OCI-LY3 (cell line): ENCODE measurements around the gene ELOF1.

ENCODE experiments used
- H2AFZ ChIP-seq: fragments of 200-600, 300-600 bp; shearing (Covaris generic); 2 replicates; pipeline ENCODE4 v1.6.0; 2014; ENCODE audit warnings: antibody characterized with exemption, low read depth, low read length
- H3K27ac ChIP-seq: fragments of 200-600, 300-600 bp; sonication (generic); 2 replicates; pipeline ENCODE4 v1.5.1; 2014; ENCODE audit warnings: mild to moderate bottlenecking, low read length, moderate library complexity, mixed read lengths
- H3K27me3 ChIP-seq: fragments of 200-600, 300-600 bp; sonication (generic); 2 replicates; pipeline ENCODE4 v1.6.1; 2014; ENCODE audit warnings: low read depth, low read length, mixed read lengths
- H3K36me3 ChIP-seq: fragments of 200-600, 300-600 bp; sonication (generic); replicated peaks from 2 replicates; pipeline ENCODE3; 2014; ENCODE audit warnings: low read depth, low read length, mixed read lengths
- H3K4me1 ChIP-seq: fragments of 300-600, 200-600 bp; sonication (generic); 2 replicates; pipeline ENCODE4 v1.6.1; 2014; ENCODE audit warnings: low read length, mixed read lengths
- H3K4me2 ChIP-seq: fragments of 200-600, 300-600 bp; sonication (generic); 2 replicates; pipeline ENCODE4 v1.6.1; 2014; ENCODE audit warnings: low read length, mixed read lengths
- H3K4me3 ChIP-seq: fragments of 300-600, 200-600 bp; sonication (generic); 2 replicates; pipeline ENCODE4 v1.5.1; 2014; ENCODE audit warnings: antibody characterized with exemption, mild to moderate bottlenecking, low read length, moderate library complexity
- H3K79me2 ChIP-seq: fragments of 300-600, 200-600 bp; shearing (Covaris generic); 2 replicates; pipeline ENCODE4 v1.6.1; 2014; ENCODE audit warnings: mild to moderate bottlenecking, low read length, mixed read lengths
- H3K9ac ChIP-seq: fragments of 300-600, 200-600 bp; shearing (Covaris generic); 2 replicates; pipeline ENCODE4 v1.6.0; 2014; ENCODE audit warnings: mild to moderate bottlenecking, low read length, moderate library complexity
- H3K9me3 ChIP-seq: fragments of 200-600, 300-600 bp; shearing (Covaris generic); 2 replicates; pipeline ENCODE4 v1.6.1; 2014; ENCODE audit warnings: low read length, mixed read lengths; ENCODE audit not compliant: insufficient read depth
- H4K20me1 ChIP-seq: fragments of 200-600, 300-600 bp; sonication (generic); 2 replicates; pipeline ENCODE4 v1.6.1; 2016; ENCODE audit warnings: low read length, mixed read lengths; ENCODE audit not compliant: insufficient read depth
- CTCF ChIP-seq: fragments of 200-600, 300-600 bp; sonication (generic); IDR thresholded peaks from 2 replicates; pipeline ENCODE4 v1.5.1; 2014; ENCODE audit warnings: antibody characterized with exemption, low read length, low read depth
- EZH2phosphoT487 ChIP-seq: fragments of 200-600 bp; shearing (Covaris generic); IDR thresholded peaks from 2 replicates; pipeline ENCODE4 v1.6.1; 2018; ENCODE audit warnings: antibody characterized with exemption, mixed run types, low read depth

Gene ELOF1

DNA sequence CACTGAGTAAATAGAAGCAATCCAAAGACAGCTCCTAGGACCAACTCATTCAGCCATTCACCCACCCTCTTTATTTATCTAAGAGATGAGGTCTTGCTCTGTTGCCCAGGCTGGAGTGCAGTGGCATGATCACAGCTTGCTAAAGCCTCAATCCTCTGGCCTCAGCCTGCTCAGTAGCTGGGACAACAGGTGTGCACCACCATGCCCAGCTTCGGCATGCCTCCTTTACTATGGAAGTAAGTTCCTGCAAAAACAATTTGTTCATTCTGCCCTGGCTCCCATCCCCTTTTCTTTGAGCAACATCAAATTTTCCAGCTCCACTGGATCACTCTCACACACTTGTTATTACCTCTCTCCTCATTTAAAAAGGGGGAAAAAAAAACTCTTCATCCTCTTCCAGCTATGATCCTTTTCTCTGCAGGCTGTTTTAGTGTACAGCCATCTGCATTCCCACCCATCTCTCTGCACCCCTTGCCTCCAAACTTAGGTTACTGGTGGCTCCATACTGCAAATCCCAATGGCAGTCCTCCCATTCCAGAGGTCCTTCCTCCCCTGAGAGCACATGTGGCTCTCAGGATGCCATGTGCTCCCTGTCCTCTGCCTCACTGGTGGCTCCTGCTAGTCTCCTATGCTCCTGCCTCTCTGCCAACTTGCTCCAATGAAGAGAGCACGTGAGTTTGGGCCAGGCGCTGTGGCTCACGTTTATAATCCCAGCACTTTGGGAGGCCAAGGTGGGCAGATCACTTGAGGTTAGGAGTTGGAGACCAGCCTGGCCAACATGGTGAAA is 2.2 kb downstream of the ELOF1 start:
- Histone ChIP-seq H3K4me3 (no peak overlapping the region), H3K79me2 (peaks cover 31% of the 10 kb centered on the region), H4K20me1 (peaks cover 34% of the 10 kb centered on the region), H3K9ac (no peak overlapping the region), H2AFZ (no peak overlapping the region), H3K27me3 (no peaks in the 10 kb centered on the region), H3K36me3 (peaks cover 20% of the 10 kb centered on the region), H3K27ac (no peak overlapping the region), H3K4me2 (no peak overlapping the region), H3K9me3 (no peaks in the 10 kb centered on the region), H3K4me1 (peaks cover 35% of the 10 kb centered on the region)
- TF ChIP-seq EZH2phosphoT487 (no peak), CTCF (no peak)

DNA sequence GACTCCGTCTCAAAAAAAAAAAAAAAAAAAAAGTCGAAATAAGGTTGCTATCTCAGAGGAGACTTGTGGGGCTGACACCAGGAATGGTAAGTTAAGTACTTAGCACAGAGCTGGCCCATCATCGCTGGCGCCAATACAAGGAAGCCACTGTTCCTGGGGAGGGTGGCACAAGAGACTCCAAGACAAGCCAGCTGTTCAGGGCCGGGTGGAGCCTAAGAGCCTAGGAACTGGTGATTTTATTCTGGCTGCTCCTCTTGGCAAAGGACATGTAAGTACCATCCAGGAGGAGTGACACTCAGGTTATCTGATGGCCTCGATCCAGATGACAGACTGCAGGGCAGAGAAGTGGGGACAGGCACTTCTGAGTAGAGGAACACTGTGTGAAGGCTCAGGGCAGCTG is 3.8 kb downstream of the ELOF1 start:
- H3K27ac ChIP-seq: no peak overlapping the region
- no peak overlapping the region for H3K9ac ChIP-seq
- H3K36me3 ChIP-seq: peaks cover 20% of the 10 kb centered on the region
- H3K79me2 ChIP-seq: peaks cover 30% of the 10 kb centered on the region
- no peak overlapping the region for H3K4me3 ChIP-seq
- no peak overlapping the region for H3K4me2 ChIP-seq
- H3K4me1 ChIP-seq: peaks cover 28% of the 10 kb centered on the region
- peaks cover 34% of the 10 kb centered on the region for H4K20me1 ChIP-seq
- H3K27me3 ChIP-seq: no peaks in the 10 kb centered on the region
- TF ChIP-seq EZH2phosphoT487 (no peak), CTCF (no peak)
- no peaks in the 10 kb centered on the region for H3K9me3 ChIP-seq
- H2AFZ ChIP-seq: no peak overlapping the region

DNA sequence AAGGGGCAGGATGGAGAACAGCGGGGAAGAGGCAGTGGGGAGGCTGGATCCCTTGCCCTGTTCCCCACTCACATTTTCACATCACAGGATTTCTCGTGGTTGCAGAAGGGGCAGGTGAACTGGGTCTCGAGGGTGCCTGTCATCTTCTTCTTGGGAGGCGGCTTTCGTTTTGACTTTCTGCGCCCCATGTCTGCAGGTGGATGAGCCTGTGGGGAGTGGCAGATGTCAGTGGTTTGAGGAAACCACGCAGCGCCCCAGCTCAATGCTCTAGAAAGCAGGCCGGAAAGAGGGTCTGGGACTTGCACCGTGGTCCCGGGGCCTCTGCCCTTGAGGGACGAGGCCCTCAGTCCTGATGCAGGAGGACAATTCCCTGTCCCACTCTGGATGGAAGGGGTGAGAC is 4.9 kb downstream of the ELOF1 start:
- Histone ChIP-seq H3K79me2 (peaks cover 26% of the 10 kb centered on the region), H3K27ac (peak overlapping the region; percentile 61), H3K4me2 (peak overlapping the region; percentile 75), H3K36me3 (peaks cover 20% of the 10 kb centered on the region), H3K4me3 (peak overlapping the region; percentile 39), H3K27me3 (no peaks in the 10 kb centered on the region), H2AFZ (no peak overlapping the region), H4K20me1 (peaks cover 34% of the 10 kb centered on the region), H3K9me3 (no peaks in the 10 kb centered on the region), H3K9ac (no peak overlapping the region), H3K4me1 (peaks cover 26% of the 10 kb centered on the region)
- TF ChIP-seq EZH2phosphoT487 (no peak), CTCF (no peak)

GRCh38 chr19:11552666-11553372 is 6.2 kb downstream of the ELOF1 start:
- TF ChIP-seq CTCF (no peak), EZH2phosphoT487 (no peak)
- peaks cover 20% of the 10 kb centered on the region for H3K36me3 ChIP-seq
- H3K27ac ChIP-seq: no peak overlapping the region

More at GRCh38 chr19:11552666-11553372, 6.2 kb downstream of the ELOF1 start:
- Histone ChIP-seq H4K20me1 (peaks cover 27% of the 10 kb centered on the region), H3K4me3 (no peak overlapping the region), H3K9ac (no peak overlapping the region), H3K9me3 (no peaks in the 10 kb centered on the region), H3K4me2 (no peak overlapping the region), H3K79me2 (peaks cover 14% of the 10 kb centered on the region), H3K4me1 (peaks cover 19% of the 10 kb centered on the region), H3K27me3 (no peaks in the 10 kb centered on the region), H2AFZ (no peak overlapping the region)
